ENCODE data around the gene SP3.

DNA sequence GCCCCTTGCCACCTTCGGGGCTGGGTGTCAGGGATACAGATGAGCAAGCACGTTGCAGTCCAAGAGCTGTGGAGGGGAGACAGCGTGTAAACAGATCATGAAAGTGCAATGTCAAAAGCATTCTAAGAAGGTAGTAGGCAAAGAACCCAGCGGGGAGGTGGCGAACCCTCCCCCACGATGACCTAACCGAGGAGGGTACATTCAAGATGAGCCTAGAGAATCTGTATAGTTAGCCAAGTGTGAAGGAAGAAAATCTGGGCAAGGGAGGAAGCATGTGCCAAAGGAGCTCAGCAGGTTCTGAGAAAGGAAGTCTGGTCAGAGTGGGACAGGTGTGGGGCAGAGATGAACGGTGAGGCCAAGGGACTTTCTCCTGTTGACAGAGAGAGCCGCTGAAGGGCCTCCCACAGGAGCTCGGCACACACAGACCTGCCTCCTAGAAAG lies 106.9 kb downstream of the SP3 start:
- TF ChIP-seq, protein P1, sequence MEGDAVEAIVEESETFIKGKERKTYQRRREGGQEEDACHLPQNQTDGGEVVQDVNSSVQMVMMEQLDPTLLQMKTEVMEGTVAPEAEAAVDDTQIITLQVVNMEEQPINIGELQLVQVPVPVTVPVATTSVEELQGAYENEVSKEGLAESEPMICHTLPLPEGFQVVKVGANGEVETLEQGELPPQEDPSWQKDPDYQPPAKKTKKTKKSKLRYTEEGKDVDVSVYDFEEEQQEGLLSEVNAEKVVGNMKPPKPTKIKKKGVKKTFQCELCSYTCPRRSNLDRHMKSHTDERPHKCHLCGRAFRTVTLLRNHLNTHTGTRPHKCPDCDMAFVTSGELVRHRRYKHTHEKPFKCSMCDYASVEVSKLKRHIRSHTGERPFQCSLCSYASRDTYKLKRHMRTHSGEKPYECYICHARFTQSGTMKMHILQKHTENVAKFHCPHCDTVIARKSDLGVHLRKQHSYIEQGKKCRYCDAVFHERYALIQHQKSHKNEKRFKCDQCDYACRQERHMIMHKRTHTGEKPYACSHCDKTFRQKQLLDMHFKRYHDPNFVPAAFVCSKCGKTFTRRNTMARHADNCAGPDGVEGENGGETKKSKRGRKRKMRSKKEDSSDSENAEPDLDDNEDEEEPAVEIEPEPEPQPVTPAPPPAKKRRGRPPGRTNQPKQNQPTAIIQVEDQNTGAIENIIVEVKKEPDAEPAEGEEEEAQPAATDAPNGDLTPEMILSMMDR (conservative IDR thresholded peaks at IDR 0.05 in 1 of 2, IDR thresholded peaks at IDR 0.05 in 1 of 2; ENCODE audit: extremely low read depth in 1 of 2, insufficient read depth in 1 of 2, low read depth in 1 of 2, low read length in 2 of 2) = no peak
- TF ChIP-seq EZH2 (IDR thresholded peaks at IDR 0.05; ENCODE audit: borderline replicate concordance, low read length) = no peak

Measured in mammary epithelial cell (primary cell).